Dendritic cell treated with granulocyte-macrophage colony-stimulating factor and Interleukin-4, amounts not matched to agents 40 ng/mL and 50 ng/mL, for 4 days (primary cell): ENCODE results near the gene H2BK1.

Experiments
- H3K27ac Mint-ChIP-seq: one replicate; pipeline ENCODE4 v1.8.0; 2022; ENCODE audit warnings: mild to moderate bottlenecking, mixed read lengths
- H3K27me3 Mint-ChIP-seq: one replicate; pipeline ENCODE4 v1.8.0; 2022; ENCODE audit warnings: mild to moderate bottlenecking, mixed read lengths
- H3K36me3 Mint-ChIP-seq: one replicate; pipeline ENCODE4 v1.8.0; 2022; ENCODE audit warnings: low read depth, mixed read lengths
- H3K4me1 Mint-ChIP-seq: one replicate; pipeline ENCODE4 v1.8.0; 2022; ENCODE audit warnings: low read depth, mixed read lengths
- H3K4me3 Mint-ChIP-seq: one replicate; pipeline ENCODE4 v1.8.0; 2022; ENCODE audit warnings: mild to moderate bottlenecking, moderate library complexity, mixed read lengths
- H3K9me3 Mint-ChIP-seq: one replicate; pipeline ENCODE4 v1.8.0; 2022; ENCODE audit warnings: mixed read lengths
- intact Hi-C: fragments of 100-400 bp; cut with micrococcal nuclease; formaldehyde crosslinking; loops from one replicate; pipeline ENCODE4 v1.15.0; 2022

The H2BK1 gene

DNA sequence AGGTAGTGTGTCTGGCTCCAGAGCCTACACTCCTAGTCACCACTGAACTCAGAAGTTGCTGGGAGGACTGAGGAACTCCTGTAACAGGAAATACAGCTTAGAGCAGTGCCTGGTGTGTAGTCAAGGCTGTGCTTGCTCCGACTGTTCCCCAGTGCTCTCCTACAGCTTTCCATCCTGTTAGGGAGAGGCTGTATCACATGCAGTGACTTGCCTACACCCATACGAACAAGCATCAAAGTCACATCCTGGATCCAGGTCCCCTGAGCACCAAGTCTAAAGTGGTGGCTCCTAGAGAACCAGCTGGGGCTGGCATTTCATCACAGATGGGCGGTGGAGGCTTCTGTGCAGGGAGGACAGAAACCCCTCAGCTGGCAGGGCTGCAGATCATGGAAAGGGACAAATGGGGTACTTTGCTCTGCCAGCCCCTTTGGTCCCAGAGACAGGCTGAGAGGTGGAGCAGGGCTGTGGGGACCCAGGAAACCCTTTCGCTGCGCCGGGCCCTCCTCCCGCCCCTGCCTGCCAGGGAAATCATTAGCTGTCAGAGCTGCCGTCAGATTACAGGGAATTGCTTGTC, 30.9 kb downstream of the H2BK1 start:
- Mint-ChIP-seq H3K4me3 (no peak overlapping the region), H3K36me3 (no peaks in the 10 kb centered on the region), H3K4me1 (no peaks in the 10 kb centered on the region), H3K9me3 (no peaks in the 10 kb centered on the region), H3K27ac (no peak overlapping the region), H3K27me3 (peaks cover 39% of the 10 kb centered on the region)
- intact Hi-C loops = no loop called here

DNA sequence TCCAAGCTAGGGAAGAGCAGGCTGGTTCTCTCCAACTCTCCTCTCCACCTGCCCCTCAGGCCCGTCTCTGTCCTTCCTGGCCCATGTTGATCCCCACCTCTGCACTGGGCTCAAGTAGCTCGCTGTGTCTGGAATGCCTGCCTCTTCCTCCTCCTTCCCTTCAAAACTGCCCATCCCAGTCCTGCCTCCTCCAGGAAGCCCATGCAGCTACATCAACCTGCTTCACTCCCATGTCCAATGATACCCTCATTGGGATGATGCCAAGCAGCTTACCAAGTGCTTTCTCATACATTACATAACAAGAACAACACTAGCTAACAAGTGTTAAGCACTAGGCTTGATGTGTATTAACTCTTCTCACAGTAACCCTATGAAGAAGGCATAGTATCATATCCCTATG, 31.5 kb downstream of the H2BK1 start:
- Mint-ChIP-seq H3K4me1 (no peaks in the 10 kb centered on the region), H3K36me3 (no peaks in the 10 kb centered on the region), H3K27ac (no peak overlapping the region), H3K9me3 (no peaks in the 10 kb centered on the region), H3K4me3 (no peak overlapping the region), H3K27me3 (peaks cover 40% of the 10 kb centered on the region)
- intact Hi-C loops = no loop called here

DNA sequence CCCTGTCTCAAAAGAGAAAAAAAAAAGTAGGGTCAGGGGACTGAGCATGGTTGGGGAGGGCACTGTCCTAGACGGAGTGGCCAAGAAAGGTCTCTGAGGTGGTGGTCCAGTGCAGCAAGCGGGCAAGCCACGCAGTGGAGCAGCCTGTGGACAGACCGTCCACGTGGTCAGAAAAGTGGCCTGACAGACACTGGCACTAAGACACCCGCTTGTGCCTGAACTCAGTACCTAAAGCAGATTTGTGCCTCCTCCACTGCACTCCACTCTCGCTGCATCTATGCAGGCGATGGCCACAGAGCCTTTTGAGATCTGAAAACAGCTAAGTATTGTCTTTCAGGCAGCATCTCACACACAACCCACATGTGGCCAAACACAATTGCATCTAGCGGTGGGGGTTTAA, 32.1 kb downstream of the H2BK1 start:
- intact Hi-C loops = no loop called here
- Mint-ChIP-seq H3K27ac (no peak overlapping the region), H3K4me1 (no peaks in the 10 kb centered on the region), H3K36me3 (no peaks in the 10 kb centered on the region), H3K27me3 (peaks cover 43% of the 10 kb centered on the region), H3K4me3 (no peak overlapping the region), H3K9me3 (no peaks in the 10 kb centered on the region)

DNA sequence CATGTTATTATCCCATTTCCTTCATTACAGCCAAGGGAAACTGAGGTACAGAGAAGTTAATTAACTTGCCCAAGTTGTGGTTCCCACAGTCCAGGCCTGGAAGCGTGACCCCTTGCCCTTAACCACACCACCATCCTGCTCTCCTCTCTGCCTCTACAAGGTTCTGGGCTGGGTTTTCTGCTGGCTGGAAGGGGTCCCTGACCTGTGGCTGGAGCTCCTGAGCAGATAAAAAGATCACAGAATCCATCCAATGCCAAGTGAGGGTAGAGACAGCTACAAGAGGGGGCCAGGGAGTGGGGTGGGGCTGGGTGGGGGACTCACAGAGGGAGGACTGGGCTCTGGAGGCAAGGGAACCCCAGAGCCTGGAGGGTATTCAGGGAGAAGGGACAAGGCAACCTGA, 33.0 kb downstream of the H2BK1 start:
- Mint-ChIP-seq H3K27me3 (peaks cover 52% of the 10 kb centered on the region), H3K27ac (no peak overlapping the region), H3K36me3 (no peaks in the 10 kb centered on the region), H3K4me1 (peaks cover 3% of the 10 kb centered on the region), H3K9me3 (no peaks in the 10 kb centered on the region), H3K4me3 (no peak overlapping the region)
- intact Hi-C loops = no loop called here

DNA sequence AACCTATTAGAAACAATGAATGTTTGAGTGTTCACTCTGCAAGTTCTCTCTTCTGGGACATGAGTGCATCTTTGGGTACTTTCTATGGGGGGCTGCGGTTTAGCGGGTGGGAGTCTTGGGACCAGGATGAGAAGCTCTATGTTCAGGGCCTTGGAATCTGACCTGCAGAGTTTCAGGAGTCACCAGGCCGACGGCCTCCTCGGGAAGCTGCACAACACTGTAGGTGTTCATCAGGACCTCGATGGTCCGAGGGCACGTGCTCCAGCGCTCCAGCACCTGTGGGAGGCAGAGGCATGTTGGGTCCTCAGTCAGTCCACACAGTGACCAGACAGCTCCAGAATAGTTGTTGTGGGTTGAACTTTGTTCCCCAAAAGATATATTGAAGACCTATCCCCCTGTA, 33.9 kb downstream of the H2BK1 start:
- H3K36me3 Mint-ChIP-seq = no peaks in the 10 kb centered on the region

DNA sequence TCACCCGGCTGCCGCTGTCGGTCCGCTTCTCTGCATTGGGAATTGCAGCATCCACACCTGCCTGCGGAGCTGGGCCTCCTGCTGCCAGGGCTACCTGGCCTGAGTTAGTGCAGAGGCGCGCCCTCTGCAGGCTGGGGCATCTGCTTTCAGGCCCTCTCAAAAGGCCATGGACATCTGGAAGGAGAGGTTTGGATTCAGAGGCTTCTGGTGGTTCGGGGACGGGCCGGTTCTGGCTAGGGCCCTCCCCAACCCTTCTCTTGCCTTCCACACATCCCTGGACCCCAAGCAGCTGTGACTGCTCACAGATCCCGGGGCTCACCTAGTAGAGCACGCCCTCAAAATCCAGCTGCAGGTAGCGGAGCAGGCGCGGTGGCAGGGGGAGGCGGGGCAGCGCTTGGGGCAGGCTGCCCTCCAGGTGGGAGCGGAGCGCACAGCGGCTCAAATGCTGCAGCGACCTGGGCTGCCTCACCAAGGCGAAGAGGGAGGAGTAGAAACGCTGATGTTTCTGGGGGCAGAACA, 34.4 kb downstream of the H2BK1 start:
- H3K4me3 Mint-ChIP-seq = no peak overlapping the region
- no peaks in the 10 kb centered on the region for H3K9me3 Mint-ChIP-seq
- H3K4me1 Mint-ChIP-seq = peaks cover 4% of the 10 kb centered on the region
- H3K36me3 Mint-ChIP-seq = no peaks in the 10 kb centered on the region
- H3K27ac Mint-ChIP-seq = no peak overlapping the region
- intact Hi-C loops = no loop called here
- H3K27me3 Mint-ChIP-seq = peaks cover 66% of the 10 kb centered on the region

More for the DNA sequence above, 33.9 kb downstream of the H2BK1 start:
- Mint-ChIP-seq H3K27ac (no peak overlapping the region), H3K4me1 (peaks cover 4% of the 10 kb centered on the region), H3K4me3 (no peak overlapping the region), H3K9me3 (no peaks in the 10 kb centered on the region), H3K27me3 (peaks cover 60% of the 10 kb centered on the region)
- intact Hi-C loops = no loop called here

DNA sequence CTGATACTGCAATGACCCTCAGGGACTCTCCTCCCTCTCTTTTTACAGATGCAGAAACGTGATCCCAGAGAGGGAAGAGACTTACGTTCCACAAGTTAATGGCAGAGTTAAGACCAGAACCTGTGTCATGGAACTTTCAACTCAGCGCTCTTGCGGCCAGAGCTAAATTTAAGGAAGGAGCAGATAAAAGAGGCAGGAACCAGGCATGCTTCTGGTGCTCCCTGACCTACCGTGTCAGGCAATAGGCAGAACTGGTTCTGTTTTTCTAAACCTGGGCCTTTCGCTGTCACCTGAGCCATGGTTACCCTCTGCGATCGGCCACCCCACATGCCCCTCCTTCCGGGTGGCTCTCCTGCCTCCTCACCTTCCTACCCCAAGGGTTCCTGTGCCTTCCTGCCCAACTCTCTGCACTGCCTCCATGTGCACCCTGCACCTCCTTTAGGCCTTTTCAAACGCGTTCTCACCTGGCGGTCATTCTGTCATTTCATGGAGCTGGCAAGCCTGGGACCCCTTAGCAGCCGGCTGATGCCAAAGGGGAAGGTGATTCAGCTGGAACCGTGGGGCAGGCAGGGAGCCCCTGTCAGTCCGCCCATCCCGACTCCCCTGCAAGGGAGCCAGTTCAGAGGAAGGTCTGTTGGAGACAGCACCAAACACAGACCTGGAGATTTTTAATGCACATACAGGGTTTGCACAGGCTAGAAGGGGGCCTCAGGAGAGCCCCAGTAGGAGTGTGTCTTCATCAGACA, 35.1 kb downstream of the H2BK1 start:
- H3K4me3 Mint-ChIP-seq = no peak overlapping the region
- H3K27ac Mint-ChIP-seq = no peak overlapping the region
- no peaks in the 10 kb centered on the region for H3K36me3 Mint-ChIP-seq
- H3K4me1 Mint-ChIP-seq = peaks cover 4% of the 10 kb centered on the region
- intact Hi-C loops = no loop called here
- no peaks in the 10 kb centered on the region for H3K9me3 Mint-ChIP-seq
- H3K27me3 Mint-ChIP-seq = peaks cover 72% of the 10 kb centered on the region

DNA sequence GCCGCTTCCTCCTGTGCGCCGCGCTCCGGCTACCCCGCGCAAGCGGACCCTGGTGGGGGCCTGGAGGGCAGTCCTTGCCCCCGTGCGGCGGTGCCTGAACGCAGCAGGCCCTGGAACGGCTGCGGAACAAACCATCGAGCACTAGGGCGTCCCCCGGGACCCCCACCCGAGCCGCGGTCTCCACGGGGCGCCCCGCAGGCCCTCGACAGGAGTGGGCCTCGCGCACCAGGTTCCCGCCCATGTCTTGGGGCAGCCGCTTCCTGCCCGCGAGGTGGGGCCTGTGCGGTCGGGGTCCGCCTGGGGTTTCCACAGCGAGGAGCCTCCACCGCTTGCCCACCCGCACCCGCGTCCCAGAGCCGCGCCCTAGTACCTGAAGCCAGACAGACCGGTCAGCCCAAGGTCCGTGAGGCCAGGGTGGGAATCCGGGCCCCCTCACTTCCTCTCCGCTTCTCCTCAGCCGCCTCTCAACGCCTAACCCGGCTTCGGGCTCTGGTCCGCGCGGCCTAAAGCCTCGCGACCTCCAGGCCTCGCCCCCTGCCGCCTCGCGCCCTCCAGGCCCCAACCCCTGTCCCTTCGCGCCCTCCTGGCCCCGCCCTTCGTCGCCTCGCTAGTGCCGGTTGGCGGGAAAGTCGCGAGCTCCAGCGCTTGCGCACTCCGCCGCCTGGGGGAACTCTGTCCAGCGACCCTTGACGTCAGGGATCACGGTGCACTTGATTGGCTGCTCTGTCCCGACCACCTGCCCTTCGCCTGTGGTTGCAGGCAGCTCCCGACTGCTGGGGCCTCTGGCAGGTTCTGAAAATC, 35.8 kb downstream of the H2BK1 start:
- H3K4me1 Mint-ChIP-seq = peaks cover 4% of the 10 kb centered on the region
- H3K4me3 Mint-ChIP-seq = no peak overlapping the region
- peaks cover 80% of the 10 kb centered on the region for H3K27me3 Mint-ChIP-seq
- H3K36me3 Mint-ChIP-seq = no peaks in the 10 kb centered on the region
- H3K9me3 Mint-ChIP-seq = no peaks in the 10 kb centered on the region
- intact Hi-C loops = loop anchor here (5.0 kb wide), 1 partner anchor 52 kb away; no protein-coding TSS in a partner anchor
- H3K27ac Mint-ChIP-seq = no peak overlapping the region

DNA sequence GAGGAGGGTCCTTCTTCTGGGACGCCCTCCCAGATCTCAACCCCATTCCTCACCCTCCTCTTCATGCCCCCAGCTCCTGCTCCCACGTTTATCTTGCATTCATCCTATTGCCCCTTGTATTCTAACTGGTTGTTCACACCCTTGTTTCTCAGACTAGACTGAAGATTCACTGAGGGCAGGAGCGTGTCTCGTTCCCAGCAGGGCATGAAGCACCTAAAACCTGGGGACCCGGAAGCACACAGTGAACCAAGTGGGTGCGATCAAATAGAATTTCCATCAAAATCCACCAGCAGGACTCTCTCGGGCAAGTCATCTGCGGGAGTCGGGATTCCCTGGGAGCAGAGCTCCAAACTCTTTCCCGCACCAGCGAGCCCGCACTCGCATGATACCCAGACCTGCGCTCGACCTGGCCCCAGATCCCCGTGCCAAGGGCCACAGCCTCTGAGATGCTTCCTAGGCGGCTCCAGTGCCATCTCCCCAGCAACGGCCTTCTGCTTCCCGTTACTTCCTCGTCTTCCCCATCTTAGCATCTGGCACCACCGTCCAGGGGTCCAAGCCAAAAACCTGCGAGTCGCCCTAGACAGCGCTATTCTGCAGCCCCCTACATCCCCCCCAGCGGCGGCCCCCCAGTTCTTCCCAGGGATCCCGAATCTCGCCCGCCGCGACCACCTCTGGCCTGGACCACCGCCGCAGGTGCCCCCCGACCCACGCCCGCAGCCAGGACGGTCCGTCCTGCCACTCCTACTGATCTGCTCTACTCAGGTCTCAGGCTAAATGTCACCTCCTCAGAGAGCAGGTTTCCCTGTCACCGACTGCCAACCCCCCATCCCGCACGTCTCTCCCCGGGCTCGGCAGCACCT, 36.7 kb downstream of the H2BK1 start:
- Mint-ChIP-seq H3K27ac (no peak overlapping the region), H3K27me3 (peaks cover 85% of the 10 kb centered on the region), H3K9me3 (no peaks in the 10 kb centered on the region), H3K4me3 (no peak overlapping the region), H3K36me3 (no peaks in the 10 kb centered on the region), H3K4me1 (peaks cover 7% of the 10 kb centered on the region)
- intact Hi-C loops = loop anchor here (2.0 to 5.0 kb wide), 2 partner anchors 51 to 275 kb away; no protein-coding TSS in a partner anchor

DNA sequence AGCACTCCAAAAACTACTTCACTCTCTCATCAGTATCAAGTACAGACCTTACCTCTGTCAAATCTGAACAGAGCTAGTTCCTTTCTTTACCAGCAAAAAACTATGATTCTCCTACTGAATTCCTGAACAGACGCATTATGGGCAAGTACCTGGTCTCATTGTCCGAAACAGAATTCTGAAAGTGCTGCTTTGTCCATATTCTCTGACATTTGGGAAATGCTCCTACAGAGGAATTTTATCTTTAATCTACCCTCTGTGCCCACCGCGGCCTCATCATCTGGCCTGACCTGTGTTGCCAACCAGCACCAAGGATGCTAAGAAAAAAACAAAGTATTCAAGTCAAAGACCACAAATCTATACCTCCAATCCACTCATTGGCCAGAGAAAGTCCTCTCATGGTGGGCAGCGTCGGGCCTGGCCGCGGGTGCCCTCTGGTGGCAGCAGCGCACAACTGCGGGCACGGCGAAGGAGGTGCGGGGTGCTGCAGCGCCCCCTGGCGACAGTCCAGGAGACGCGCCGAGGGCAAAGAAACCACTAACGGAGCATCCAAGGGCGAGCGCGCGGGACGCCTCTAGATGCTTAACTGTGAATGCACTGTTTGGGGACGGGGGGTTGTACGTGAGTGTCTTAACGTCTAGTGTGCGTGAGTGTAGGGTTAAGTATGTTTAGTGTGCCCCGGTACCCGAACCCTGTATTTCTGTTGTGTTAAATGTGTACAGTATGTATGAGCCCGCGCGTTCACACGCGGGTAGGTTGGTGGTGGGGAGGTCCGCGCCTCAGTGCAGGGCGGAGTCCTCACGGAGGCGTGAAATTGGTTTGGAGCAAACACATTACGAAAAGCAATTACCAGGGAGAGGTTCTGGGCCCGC, 37.8 kb downstream of the H2BK1 start:
- peaks cover 83% of the 10 kb centered on the region for H3K27me3 Mint-ChIP-seq
- intact Hi-C loops = loop anchor here (1.0 to 5.0 kb wide), 3 partner anchors 50 to 274 kb away; no protein-coding TSS in a partner anchor
- no peak overlapping the region for H3K27ac Mint-ChIP-seq
- H3K4me3 Mint-ChIP-seq = no peak overlapping the region
- H3K36me3 Mint-ChIP-seq = no peaks in the 10 kb centered on the region
- peaks cover 13% of the 10 kb centered on the region for H3K4me1 Mint-ChIP-seq
- H3K9me3 Mint-ChIP-seq = no peaks in the 10 kb centered on the region

DNA sequence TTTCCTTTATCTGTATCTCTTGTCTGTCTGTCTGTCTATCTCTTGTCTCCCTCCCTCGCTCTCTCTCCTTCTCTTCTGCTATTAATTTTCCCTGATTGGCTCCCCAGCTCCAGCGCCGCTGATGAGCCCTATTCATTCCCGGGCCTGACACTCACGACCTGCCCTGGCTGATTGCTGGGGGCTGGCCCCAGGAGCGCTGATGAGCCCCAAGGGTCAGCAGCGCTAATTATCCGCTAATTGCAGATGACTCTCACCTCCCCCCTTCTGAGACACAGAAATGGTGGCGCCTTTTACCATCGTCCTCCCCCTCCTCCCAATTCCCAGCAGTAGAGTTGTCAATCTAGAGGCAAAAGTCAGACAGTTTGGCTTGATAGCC, 41.5 kb downstream of the H2BK1 start:
- H3K27me3 Mint-ChIP-seq = peaks cover 58% of the 10 kb centered on the region
- intact Hi-C loops = loop anchor here (10.0 kb wide), 1 partner anchor 136 kb away; no protein-coding TSS in a partner anchor
- peak overlapping the region; percentile 22 for H3K4me3 Mint-ChIP-seq
- H3K4me1 Mint-ChIP-seq = peaks cover 13% of the 10 kb centered on the region
- H3K9me3 Mint-ChIP-seq = no peaks in the 10 kb centered on the region
- H3K27ac Mint-ChIP-seq = no peak overlapping the region
- no peaks in the 10 kb centered on the region for H3K36me3 Mint-ChIP-seq

DNA sequence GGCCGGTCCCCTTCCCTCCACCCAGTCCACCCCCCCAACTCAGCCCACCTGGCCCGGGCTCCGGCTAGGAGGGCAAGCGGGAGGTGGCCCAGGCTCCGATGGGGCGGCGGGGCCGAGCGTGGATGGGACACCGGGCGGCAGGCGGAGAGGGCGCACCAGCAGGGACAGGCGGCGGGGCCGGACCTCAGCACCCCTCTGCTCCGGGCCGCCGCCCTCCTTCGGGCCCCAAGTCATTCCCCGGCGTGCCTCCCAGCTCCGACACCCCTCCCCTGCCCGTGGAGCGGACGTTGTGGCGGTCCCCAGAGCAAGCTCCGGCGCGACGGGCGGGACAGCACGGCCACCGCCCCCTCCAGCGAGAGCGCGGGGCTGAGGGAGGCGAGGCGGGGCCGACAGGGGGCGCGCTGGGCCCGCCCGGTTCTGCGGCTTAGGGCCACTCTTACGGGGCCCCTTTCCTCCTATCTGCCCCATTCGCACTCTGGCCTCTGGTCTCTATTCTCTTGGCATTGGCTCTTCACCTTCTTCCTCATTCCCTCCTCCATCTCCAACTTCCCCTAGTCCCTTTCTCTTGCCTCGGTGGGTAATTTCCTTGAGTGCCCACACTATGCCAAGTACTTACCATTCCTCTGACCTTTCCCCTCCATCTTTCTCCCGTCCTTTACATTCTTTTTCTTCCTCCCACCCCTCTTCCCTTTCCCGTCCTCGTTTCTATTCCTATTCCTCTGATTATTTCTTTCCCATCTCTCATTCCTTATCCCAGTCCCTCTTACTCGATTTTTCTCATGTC, 42.1 kb downstream of the H2BK1 start:
- Mint-ChIP-seq H3K27ac (no peak overlapping the region), H3K4me1 (peaks cover 13% of the 10 kb centered on the region), H3K9me3 (no peaks in the 10 kb centered on the region), H3K27me3 (peaks cover 52% of the 10 kb centered on the region), H3K36me3 (no peaks in the 10 kb centered on the region), H3K4me3 (peak overlapping the region; percentile 22)
- intact Hi-C loops = loop anchor here (10.0 kb wide), 1 partner anchor 137 kb away; no protein-coding TSS in a partner anchor
